ENCODE measurements around the gene CYP17A1. TPM values are rescaled to one million over a fixed set of nuclear protein-coding genes. Genes with fewer than 3 reads are reported as not detected.

Gene CYP17A1
- total RNA-seq, 1 experiment from 2014 or later: 2.1 TPM

- Mint-ChIP-seq H3K36me3 (peaks cover 8% of the 10 kb centered on the region; the same call in 1 of the 2 replicates), H3K9me3 (peaks cover 6% of the 10 kb centered on the region), H3K4me1 (peaks cover 20% of the 10 kb centered on the region), H3K4me3 (no peak overlapping the region), H3K27ac (0 out of 2 replicates have a peak overlapping the region, but pooled peaks have one; percentile 7), H3K27me3 (ENCODE audit: low read depth) (no peaks in the 10 kb centered on the region)
- ChIA-PET CTCF (no interaction called here), POLR2A (no interaction called here)
- DNase-seq (ENCODE audit: low spot score): no peak
- TF ChIP-seq, protein P1, sequence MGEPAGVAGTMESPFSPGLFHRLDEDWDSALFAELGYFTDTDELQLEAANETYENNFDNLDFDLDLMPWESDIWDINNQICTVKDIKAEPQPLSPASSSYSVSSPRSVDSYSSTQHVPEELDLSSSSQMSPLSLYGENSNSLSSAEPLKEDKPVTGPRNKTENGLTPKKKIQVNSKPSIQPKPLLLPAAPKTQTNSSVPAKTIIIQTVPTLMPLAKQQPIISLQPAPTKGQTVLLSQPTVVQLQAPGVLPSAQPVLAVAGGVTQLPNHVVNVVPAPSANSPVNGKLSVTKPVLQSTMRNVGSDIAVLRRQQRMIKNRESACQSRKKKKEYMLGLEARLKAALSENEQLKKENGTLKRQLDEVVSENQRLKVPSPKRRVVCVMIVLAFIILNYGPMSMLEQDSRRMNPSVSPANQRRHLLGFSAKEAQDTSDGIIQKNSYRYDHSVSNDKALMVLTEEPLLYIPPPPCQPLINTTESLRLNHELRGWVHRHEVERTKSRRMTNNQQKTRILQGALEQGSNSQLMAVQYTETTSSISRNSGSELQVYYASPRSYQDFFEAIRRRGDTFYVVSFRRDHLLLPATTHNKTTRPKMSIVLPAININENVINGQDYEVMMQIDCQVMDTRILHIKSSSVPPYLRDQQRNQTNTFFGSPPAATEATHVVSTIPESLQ (CRISPR knock-in tag; IDR thresholded peaks at IDR 0.05): no peak
- TF ChIP-seq ATF1 (CRISPR knock-in tag; IDR thresholded peaks at IDR 0.05): no peak
- no peak for TF ChIP-seq SMAD3 (CRISPR knock-in tag; IDR thresholded peaks at IDR 0.05; ENCODE audit: borderline replicate concordance)
- no peak for TF ChIP-seq ESRRA (CRISPR knock-in tag; IDR thresholded peaks at IDR 0.05; ENCODE audit: borderline replicate concordance)
- no peak for TF ChIP-seq SOX15 (CRISPR knock-in tag; IDR thresholded peaks at IDR 0.05)
- TF ChIP-seq HMGA2 (CRISPR knock-in tag; IDR thresholded peaks at IDR 0.05): no peak
- TF ChIP-seq, protein P2, sequence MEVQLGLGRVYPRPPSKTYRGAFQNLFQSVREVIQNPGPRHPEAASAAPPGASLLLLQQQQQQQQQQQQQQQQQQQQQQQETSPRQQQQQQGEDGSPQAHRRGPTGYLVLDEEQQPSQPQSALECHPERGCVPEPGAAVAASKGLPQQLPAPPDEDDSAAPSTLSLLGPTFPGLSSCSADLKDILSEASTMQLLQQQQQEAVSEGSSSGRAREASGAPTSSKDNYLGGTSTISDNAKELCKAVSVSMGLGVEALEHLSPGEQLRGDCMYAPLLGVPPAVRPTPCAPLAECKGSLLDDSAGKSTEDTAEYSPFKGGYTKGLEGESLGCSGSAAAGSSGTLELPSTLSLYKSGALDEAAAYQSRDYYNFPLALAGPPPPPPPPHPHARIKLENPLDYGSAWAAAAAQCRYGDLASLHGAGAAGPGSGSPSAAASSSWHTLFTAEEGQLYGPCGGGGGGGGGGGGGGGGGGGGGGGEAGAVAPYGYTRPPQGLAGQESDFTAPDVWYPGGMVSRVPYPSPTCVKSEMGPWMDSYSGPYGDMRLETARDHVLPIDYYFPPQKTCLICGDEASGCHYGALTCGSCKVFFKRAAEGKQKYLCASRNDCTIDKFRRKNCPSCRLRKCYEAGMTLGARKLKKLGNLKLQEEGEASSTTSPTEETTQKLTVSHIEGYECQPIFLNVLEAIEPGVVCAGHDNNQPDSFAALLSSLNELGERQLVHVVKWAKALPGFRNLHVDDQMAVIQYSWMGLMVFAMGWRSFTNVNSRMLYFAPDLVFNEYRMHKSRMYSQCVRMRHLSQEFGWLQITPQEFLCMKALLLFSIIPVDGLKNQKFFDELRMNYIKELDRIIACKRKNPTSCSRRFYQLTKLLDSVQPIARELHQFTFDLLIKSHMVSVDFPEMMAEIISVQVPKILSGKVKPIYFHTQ (CRISPR knock-in tag; IDR thresholded peaks at IDR 0.05): no peak
- no peak for TF ChIP-seq TCF7 (CRISPR knock-in tag; IDR thresholded peaks at IDR 0.05; ENCODE audit: low read depth)
- no peak for TF ChIP-seq ATF2 (CRISPR knock-in tag; IDR thresholded peaks at IDR 0.05; ENCODE audit: borderline replicate concordance, low read depth)
- no peak for TF ChIP-seq USF2 (CRISPR knock-in tag; IDR thresholded peaks at IDR 0.05)
- no peak for TF ChIP-seq CREB1 (CRISPR knock-in tag; IDR thresholded peaks at IDR 0.05)
- no peak for TF ChIP-seq KAT7 (CRISPR knock-in tag; IDR thresholded peaks at IDR 0.05; ENCODE audit: borderline replicate concordance)
- TF ChIP-seq USF1 (CRISPR knock-in tag; IDR thresholded peaks at IDR 0.05): no peak
- TF ChIP-seq NR2C2 (CRISPR knock-in tag; IDR thresholded peaks at IDR 0.05): no peak
- TF ChIP-seq, protein P3, sequence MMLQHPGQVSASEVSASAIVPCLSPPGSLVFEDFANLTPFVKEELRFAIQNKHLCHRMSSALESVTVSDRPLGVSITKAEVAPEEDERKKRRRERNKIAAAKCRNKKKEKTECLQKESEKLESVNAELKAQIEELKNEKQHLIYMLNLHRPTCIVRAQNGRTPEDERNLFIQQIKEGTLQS (CRISPR knock-in tag; conservative IDR thresholded peaks at IDR 0.05): no peak
- TF ChIP-seq MXD4 (CRISPR knock-in tag; IDR thresholded peaks at IDR 0.05; ENCODE audit: borderline replicate concordance): no peak
- no peak for TF ChIP-seq ARID4B (CRISPR knock-in tag; IDR thresholded peaks at IDR 0.05; ENCODE audit: borderline replicate concordance)
- TF ChIP-seq FOXJ3 (CRISPR knock-in tag; IDR thresholded peaks at IDR 0.05; ENCODE audit: borderline replicate concordance): no peak
- no peak for TF ChIP-seq RELA (CRISPR knock-in tag; IDR thresholded peaks at IDR 0.05; ENCODE audit: borderline replicate concordance)
- no peak for TF ChIP-seq PRRX2 (CRISPR knock-in tag; IDR thresholded peaks at IDR 0.05)
- no peak for ATAC-seq
These were observed 45.3 kb downstream of the CYP17A1 start for GRCh38 chr10:102791754-102792395.
